PC-3 (cell line): ENCODE results near the gene C12orf60.

Source experiments
- CTCF ChIP-seq: fragments of 300-600 bp; sonication (generic); conservative IDR thresholded peaks from 2 replicates; pipeline ENCODE4 v1.5.1; 2017; ENCODE audit warnings: antibody characterized with exemption, low read depth, mild to moderate bottlenecking, low read length
- EZH2 ChIP-seq: fragments of 300-600 bp; sonication (generic); IDR thresholded peaks from one replicate; pipeline ENCODE4 v1.6.1; 2017; ENCODE audit warnings: antibody characterized with exemption, mild to moderate bottlenecking, low read length; ENCODE audit not compliant: unreplicated experiment

- TF ChIP-seq CTCF (no peak), EZH2 (no peak)
Measured at GRCh38 chr12:14843425-14843887, 40.0 kb downstream of the C12orf60 start, which contains the start of gene ART4.
